Activated T-helper 1 cell treated with Interleukin-2 at 50 U/mL for 16 hours (primary cell): ENCODE measurements around the gene GAREM2.

Source experiments
- DNase-seq: peaks from one replicate; pipeline ENCODE4 v3.0.0-alpha.2; 2020; ENCODE audit warnings: low read depth

Gene GAREM2

DNA sequence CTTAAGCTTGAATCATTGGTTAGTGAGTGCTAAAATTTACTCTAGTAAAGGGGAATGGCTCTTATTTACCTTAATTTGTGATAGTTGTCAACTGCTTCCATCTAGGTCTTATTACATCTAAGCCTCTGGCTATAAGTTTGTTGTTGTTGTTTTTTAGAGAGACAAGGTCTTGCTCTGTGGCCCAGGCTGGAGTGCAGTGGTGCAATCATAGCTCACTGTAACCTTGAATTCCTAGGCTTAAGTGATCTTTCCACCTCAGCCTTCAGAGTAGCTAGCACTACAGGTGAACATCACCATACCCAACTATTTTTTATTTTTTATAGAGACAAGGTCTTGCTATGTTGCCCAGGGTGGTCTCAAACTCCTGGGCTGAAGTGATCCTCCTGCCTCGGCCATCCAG, 65.0 kb downstream of the GAREM2 start:
- DNase-seq = no peak

DNA sequence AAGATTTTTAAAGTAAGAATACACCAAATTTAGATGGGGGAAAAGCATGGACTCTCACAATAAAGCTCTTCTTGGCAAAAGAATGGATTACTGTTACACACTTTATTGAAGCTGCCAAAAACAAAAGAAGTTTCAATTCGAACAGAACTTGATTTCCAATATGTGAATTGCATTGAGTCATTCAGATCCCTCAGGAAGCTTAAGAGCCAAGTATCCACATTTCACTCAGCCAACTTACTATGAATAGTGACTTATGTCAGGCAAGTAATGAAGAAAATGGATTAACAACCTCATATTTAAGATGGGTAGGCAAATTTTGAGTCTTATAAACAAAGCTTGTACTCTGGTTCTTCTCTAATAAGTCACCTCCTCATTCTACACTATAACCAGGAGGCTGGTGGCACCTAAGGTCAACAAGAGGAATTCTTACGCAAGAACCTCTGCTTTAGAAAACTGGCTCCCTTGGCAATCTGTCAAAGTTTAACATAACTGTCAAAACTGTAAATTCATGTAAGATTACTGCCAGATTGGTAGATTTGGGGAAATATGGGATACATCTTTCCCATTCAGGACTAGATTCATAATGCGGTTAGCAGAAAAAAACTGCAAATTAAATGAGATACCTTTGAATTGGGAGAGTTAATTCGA, 65.5 kb downstream of the GAREM2 start:
- no peak for DNase-seq
